Activated CD8-positive, alpha-beta T cell treated with anti-CD3 and anti-CD28 coated beads for 36 hours (primary cell): ENCODE data around the gene CC2D1A. TPM values are rescaled to one million over a fixed set of nuclear protein-coding genes. Genes with fewer than 3 reads are reported as not detected.

Experiments
- ATAC-seq: fragments of 200-7000 bp; cut with Tn5 transposase; one replicate; pipeline ENCODE4 v1.10.0; 2021; ENCODE audit warnings: mild to moderate bottlenecking, moderate library complexity
- CTCF ChIA-PET: fragments of 350-600 bp; sonication (Branson Sonifier 250); formaldehyde crosslinking; loops from one replicate; lab custom pipeline; 2021; ENCODE audit warnings: antibody characterized with exemption; lab: Charles Lee
- POLR2A ChIA-PET: fragments of 350-600 bp; sonication (Branson Sonifier 250); formaldehyde crosslinking; loops from one replicate; lab custom pipeline; 2021; ENCODE audit warnings: antibody characterized with exemption; lab: Charles Lee
- DNase-seq: peaks from one replicate; pipeline ENCODE4 v3.0.0-alpha.2; 2020
- H3K27ac Mint-ChIP-seq: one replicate; pipeline ENCODE4 v1.8.0; 2021; ENCODE audit warnings: mild to moderate bottlenecking, mixed read lengths
- H3K27me3 Mint-ChIP-seq: one replicate; pipeline ENCODE4 v1.8.0; 2021; ENCODE audit warnings: mixed read lengths
- H3K36me3 Mint-ChIP-seq: one replicate; pipeline ENCODE4 v1.8.0; 2021; ENCODE audit warnings: low read depth, mixed read lengths
- H3K4me1 Mint-ChIP-seq: one replicate; pipeline ENCODE4 v1.8.0; 2021; ENCODE audit warnings: low read depth, mixed read lengths
- H3K4me3 Mint-ChIP-seq: one replicate; pipeline ENCODE4 v1.8.0; 2021; ENCODE audit warnings: mild to moderate bottlenecking, moderate library complexity, mixed read lengths
- H3K9me3 Mint-ChIP-seq: one replicate; pipeline ENCODE4 v1.8.0; 2021; ENCODE audit warnings: mixed read lengths
- CTCF ChIP-seq: fragments of 200-600 bp; IDR thresholded peaks from one replicate; pipeline ENCODE4 v1.8.0; 2022; ENCODE audit warnings: antibody characterized with exemption, mild to moderate bottlenecking
- intact Hi-C: fragments of 100-400 bp; cut with micrococcal nuclease; formaldehyde crosslinking; loops from one replicate; pipeline ENCODE4 v1.10.0; 2022
- total RNA-seq, 2 experiments: library from RNA; stranded (reverse); gene quantifications; one replicate each; pipeline ENCODE4 v1.2.3, GENCODE V29; 2021

The CC2D1A gene
- total RNA-seq: 10 to 100 TPM; 22.4 to 23.8 TPM

- ATAC-seq (peak; percentile 98), DNase-seq (peak; percentile 98)
- Mint-ChIP-seq H3K4me1 (peaks cover 18% of the 10 kb centered on the region), H3K4me3 (peak within 1 kb of the TSS; percentile 74), H3K36me3 (peaks cover 13% of the 10 kb centered on the region), H3K27me3 (no peaks in the 10 kb centered on the region), H3K27ac (peak within 1 kb of the TSS; percentile 92), H3K9me3 (no peaks in the 10 kb centered on the region)
- CTCF ChIA-PET: interaction anchor here (1.1 kb wide), 1 partner anchor 167 kb away, joined by 3 read pairs; the partner anchor contains the start of gene MISP3
- intact Hi-C loops: no loop called here
- TF ChIP-seq CTCF: no peak
- POLR2A ChIA-PET: interaction anchor here (1.0 to 1.1 kb wide), 2 partner anchors 24 to 25 kb away, joined by 3 to 4 read pairs; no protein-coding TSS in a partner anchor
Measured at GRCh38 chr19:13905634-13906520, at the start of gene CC2D1A, which contains the start of gene BRME1. Gene CC2D1A (plus strand): TSS chr19:13906201. CDS start chr19:13906442, 241 bp downstream. Gene BRME1 (minus strand): TSS chr19:13906117. CDS start chr19:13904892, 1,225 bp downstream.

GRCh38 chr19:13856497-13856896, 49.5 kb upstream of the CC2D1A start:
- Mint-ChIP-seq H3K27me3 (no peaks in the 10 kb centered on the region), H3K9me3 (no peaks in the 10 kb centered on the region), H3K4me1 (peaks cover 18% of the 10 kb centered on the region), H3K4me3 (no peak overlapping the region), H3K27ac (no peak overlapping the region), H3K36me3 (no peaks in the 10 kb centered on the region)
- ATAC-seq (no peak), DNase-seq (no peak)
- intact Hi-C loops: no loop called here
- CTCF ChIA-PET: interaction anchor here (0.9 to 1.6 kb wide), 3 partner anchors 17 to 267 kb away, joined by 3 to 4 read pairs (median 4); no protein-coding TSS in a partner anchor
- TF ChIP-seq CTCF: no peak
- POLR2A ChIA-PET: no interaction called here

- TF ChIP-seq CTCF: no peak
- ATAC-seq (no peak), DNase-seq (no peak)
- Mint-ChIP-seq H3K36me3 (no peaks in the 10 kb centered on the region), H3K4me3 (no peak overlapping the region), H3K27ac (peak overlapping the region; percentile 26), H3K4me1 (peaks cover 32% of the 10 kb centered on the region), H3K9me3 (no peaks in the 10 kb centered on the region), H3K27me3 (peaks cover 9% of the 10 kb centered on the region)
- intact Hi-C loops: no loop called here
- CTCF ChIA-PET: interaction anchor here (0.7 to 5.7 kb wide), 3 partner anchors 24 to 75 kb away, joined by 4 to 58 read pairs (median 56); partner anchors contain the start of gene ZSWIM4
- POLR2A ChIA-PET: interaction anchor here (6.1 kb wide), 1 partner anchor 11 kb away, joined by 58 read pairs; no protein-coding TSS in a partner anchor
Measured at GRCh38 chr19:13859361-13859880, 46.6 kb upstream of the CC2D1A start.

- no peaks in the 10 kb centered on the region for H3K9me3 Mint-ChIP-seq
- DNase-seq: no peak
- CTCF ChIA-PET: interaction anchor here (1.1 to 5.7 kb wide), 14 partner anchors 8 to 325 kb away, joined by 3 to 160 read pairs (median 12); partner anchors contain the start of genes C19orf53 and ZSWIM4
Measured at GRCh38 chr19:13860679-13861391, 45.2 kb upstream of the CC2D1A start.

More at GRCh38 chr19:13860679-13861391, 45.2 kb upstream of the CC2D1A start:
- peaks cover 13% of the 10 kb centered on the region for H3K27me3 Mint-ChIP-seq
- intact Hi-C loops: loop anchor here (10.0 kb wide), 1 partner anchor 266 kb away; no protein-coding TSS in a partner anchor
- POLR2A ChIA-PET: interaction anchor here (0.8 to 6.1 kb wide), 8 partner anchors 8 to 144 kb away, joined by 3 to 58 read pairs (median 3); no protein-coding TSS in a partner anchor
- H3K4me3 Mint-ChIP-seq: peak overlapping the region; percentile 90
- no peak for TF ChIP-seq CTCF
- H3K4me1 Mint-ChIP-seq: peaks cover 36% of the 10 kb centered on the region
- no peak for ATAC-seq
- H3K36me3 Mint-ChIP-seq: no peaks in the 10 kb centered on the region
- H3K27ac Mint-ChIP-seq: peak overlapping the region; percentile 99
